Measurements from ENCODE around the gene TRPM2.

Gene TRPM2

GRCh38 chr21:44351535-44352252 lies 1.7 kb upstream of the TRPM2 start:
- no peak for TF ChIP-seq CTCF (IDR thresholded peaks at IDR 0.05; ENCODE audit: low read depth, low read length)
- no peak overlapping the region for H3K4me3 ChIP-seq (ENCODE audit: low read depth, low read length)

DNA sequence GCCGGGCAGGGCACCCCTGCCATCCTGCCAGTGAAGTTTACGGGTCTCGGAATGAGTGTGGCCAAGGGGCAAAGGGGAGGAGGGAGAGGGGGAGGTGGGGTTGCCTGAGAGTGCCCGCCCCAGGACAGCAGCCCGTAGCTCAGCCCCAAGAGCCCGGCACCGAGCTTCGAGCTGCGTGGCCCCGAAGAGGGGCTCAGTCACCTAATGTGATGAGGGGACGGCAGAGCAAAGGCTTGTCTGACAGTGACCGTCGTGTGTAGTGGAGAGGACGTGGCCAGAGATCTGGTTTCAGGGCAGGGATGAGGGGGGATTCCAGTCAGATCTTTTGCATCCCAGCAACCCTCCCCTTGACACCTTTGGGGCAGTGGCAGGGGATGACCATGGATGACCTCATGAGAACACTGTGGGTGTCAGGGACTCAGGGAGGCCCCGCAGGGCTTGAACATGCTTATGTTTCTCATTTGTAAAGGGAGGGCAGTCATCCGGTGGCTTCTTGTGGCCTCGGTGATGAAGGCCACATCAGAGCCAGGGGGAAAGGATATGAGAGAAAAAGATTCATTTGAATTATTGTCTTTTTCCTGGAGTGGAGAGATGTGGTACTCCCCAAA lies 1.1 kb upstream of the TRPM2 start:
- no peak for TF ChIP-seq CTCF (IDR thresholded peaks at IDR 0.05; ENCODE audit: low read depth, low read length)

GRCh38 chr21:44354001-44354405 lies 582 bp downstream of the TRPM2 start:
- TF ChIP-seq CTCF (IDR thresholded peaks at IDR 0.05; ENCODE audit: low read depth, low read length) = no peak
- no peak overlapping the region for H3K4me3 ChIP-seq (ENCODE audit: low read depth, low read length)

More for the DNA sequence above, 1.1 kb upstream of the TRPM2 start:
- H3K4me3 ChIP-seq (ENCODE audit: low read depth, low read length) = no peak overlapping the region

- no peak for TF ChIP-seq CTCF (IDR thresholded peaks at IDR 0.05; ENCODE audit: low read depth, low read length)
- H3K4me3 ChIP-seq (ENCODE audit: low read depth, low read length) = no peak overlapping the region
Measured at GRCh38 chr21:44354775-44355771, 1.7 kb downstream of the TRPM2 start.

DNA sequence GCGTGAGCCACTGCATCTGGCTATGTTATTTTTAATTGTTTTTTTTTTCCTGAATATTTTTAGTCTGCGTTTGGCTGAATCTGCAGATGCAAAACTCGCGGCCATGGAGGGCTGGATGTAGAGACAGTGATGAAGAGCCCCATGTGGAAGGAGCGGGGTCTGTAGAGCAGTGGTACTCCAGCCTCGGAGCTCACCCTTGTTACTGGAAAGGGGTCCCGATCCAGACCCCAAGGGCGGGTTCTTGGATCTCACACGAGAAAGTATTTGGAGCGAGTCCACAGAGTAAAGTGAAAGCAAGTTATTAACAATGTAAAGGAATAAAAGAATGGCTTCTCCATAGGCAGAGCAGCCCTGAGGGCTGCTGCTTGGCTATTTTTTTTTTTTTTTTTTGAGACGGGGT lies 2.7 kb downstream of the TRPM2 start:
- TF ChIP-seq CTCF (IDR thresholded peaks at IDR 0.05; ENCODE audit: low read depth, low read length) = no peak
- H3K4me3 ChIP-seq (ENCODE audit: low read depth, low read length) = no peak overlapping the region

GRCh38 chr21:44356636-44357035 lies 3.2 kb downstream of the TRPM2 start:
- TF ChIP-seq CTCF (IDR thresholded peaks at IDR 0.05; ENCODE audit: low read depth, low read length) = no peak
- no peak overlapping the region for H3K4me3 ChIP-seq (ENCODE audit: low read depth, low read length)

All from WI38 (cell line).